Neural cell (in vitro differentiated cells): ENCODE measurements around the gene ARFGAP3. TPM values are rescaled to one million over a fixed set of nuclear protein-coding genes. Genes with fewer than 3 reads are reported as not detected.

Experiments used
- H2AFZ ChIP-seq: fragments of 200-600, 300-800 bp; sonication (generic), shearing (Covaris generic); 2 replicates; pipeline ENCODE4 v1.6.0; 2014; ENCODE audit warnings: low read depth, mild to moderate bottlenecking, antibody characterized with exemption, low read length, moderate library complexity
- H3F3A ChIP-seq: fragments of 200-600 bp; shearing (Covaris generic); 2 replicates; pipeline ENCODE4 v1.6.1; 2016; ENCODE audit warnings: mild to moderate bottlenecking, moderate library complexity, mixed read lengths, antibody characterized with exemption, low read length; ENCODE audit not compliant: insufficient read depth, poor library complexity, severe bottlenecking
- H3K27ac ChIP-seq: fragments of 200-600, 300-800 bp; sonication (generic), shearing (Covaris generic); 2 replicates; pipeline ENCODE4 v1.5.1; 2014; ENCODE audit warnings: mild to moderate bottlenecking, low read length, moderate library complexity
- H3K27me3 ChIP-seq: fragments of 300-800, 200-600 bp; sonication (generic), shearing (Covaris generic); 2 replicates; pipeline ENCODE4 v1.6.0; 2014; ENCODE audit warnings: mild to moderate bottlenecking, low read depth, low read length, moderate library complexity; ENCODE audit not compliant: insufficient read depth
- H3K36me3 ChIP-seq: fragments of 300-800, 200-600 bp; sonication (generic), shearing (Covaris generic); 2 replicates; pipeline ENCODE4 v1.5.1; 2014; ENCODE audit warnings: mild to moderate bottlenecking, antibody characterized with exemption, low read length, moderate library complexity; ENCODE audit not compliant: insufficient read depth
- H3K4me2 ChIP-seq: fragments of 300-800, 200-600 bp; sonication (generic), shearing (Covaris generic); 2 replicates; pipeline ENCODE4 v1.6.0; 2014; ENCODE audit warnings: mild to moderate bottlenecking, low read length
- H3K4me3 ChIP-seq: fragments of 300-800, 200-600 bp; sonication (generic), shearing (Covaris generic); 2 replicates; pipeline ENCODE4 v1.5.1; 2014; ENCODE audit warnings: mild to moderate bottlenecking, low read length, moderate library complexity
- H3K79me2 ChIP-seq: fragments of 200-600 bp; shearing (Covaris generic); replicated peaks from 2 replicates; pipeline ENCODE4 v1.6.0; 2014; ENCODE audit warnings: mild to moderate bottlenecking, low read length, moderate library complexity; ENCODE audit not compliant: insufficient read depth
- H3K9ac ChIP-seq: fragments of 300-800, 200-600 bp; sonication (generic), shearing (Covaris generic); 2 replicates; pipeline ENCODE4 v1.6.1; 2016; ENCODE audit warnings: mild to moderate bottlenecking, low read length, mixed read lengths
- H3K9me2 ChIP-seq: fragments of 200-600 bp; shearing (Covaris generic); 2 replicates; pipeline ENCODE4 v1.6.1; 2016; ENCODE audit warnings: mild to moderate bottlenecking, low read length, mixed read lengths; ENCODE audit not compliant: insufficient read depth
- H3K9me3 ChIP-seq: fragments of 200-600, 300-800 bp; sonication (generic), shearing (Covaris generic); 2 replicates; pipeline ENCODE4 v1.6.1; 2016; ENCODE audit warnings: mild to moderate bottlenecking, mixed run types, low read length, moderate library complexity, mixed read lengths
- H4K20me1 ChIP-seq: fragments of 200-600 bp; shearing (Covaris generic); 2 replicates; pipeline ENCODE4 v1.6.1; 2016; ENCODE audit warnings: mild to moderate bottlenecking, mixed run types; ENCODE audit not compliant: insufficient read depth
- CTCF ChIP-seq: fragments of 450-650 bp; IDR thresholded peaks from 2 replicates; pipeline ENCODE4 v1.5.1; 2014; ENCODE audit warnings: antibody characterized with exemption, mild to moderate bottlenecking, moderate library complexity; ENCODE audit not compliant: poor library complexity, severe bottlenecking
- EP300 ChIP-seq: fragments of 450-650 bp; conservative IDR thresholded peaks from 2 replicates; pipeline ENCODE4 v1.6.1; 2014; ENCODE audit warnings: antibody characterized with exemption, mild to moderate bottlenecking, moderate library complexity; ENCODE audit not compliant: poor library complexity, severe bottlenecking
- EZH2 ChIP-seq: fragments of 200-600, 300-800 bp; shearing (Covaris generic), sonication (generic); IDR thresholded peaks from 2 replicates; pipeline ENCODE4 v1.6.1; 2014; ENCODE audit warnings: antibody characterized with exemption, low read length, borderline replicate concordance, mild to moderate bottlenecking; ENCODE audit not compliant: insufficient read depth, poor library complexity, severe bottlenecking
- MXI1 ChIP-seq: fragments of 450-650 bp; conservative IDR thresholded peaks from 2 replicates; pipeline ENCODE4 v1.6.1; 2014; ENCODE audit warnings: antibody characterized with exemption, mild to moderate bottlenecking; ENCODE audit not compliant: poor library complexity, severe bottlenecking
- POLR2AphosphoS5 ChIP-seq: IDR thresholded peaks from 2 replicates; pipeline ENCODE4 v1.6.1; 2012
- RAD21 ChIP-seq: fragments of 450-650 bp; conservative IDR thresholded peaks from 2 replicates; pipeline ENCODE4 v1.6.1; 2014; ENCODE audit warnings: antibody characterized with exemption, mild to moderate bottlenecking, moderate library complexity
- REST ChIP-seq: IDR thresholded peaks from 2 replicates; pipeline ENCODE4 v1.6.1; 2012; ENCODE audit warnings: borderline replicate concordance
- SMC3 ChIP-seq: fragments of 450-650 bp; conservative IDR thresholded peaks from 2 replicates; pipeline ENCODE4 v1.6.1; 2014; ENCODE audit warnings: antibody characterized with exemption, mild to moderate bottlenecking, moderate library complexity; ENCODE audit not compliant: poor library complexity
- TAF1 ChIP-seq: IDR thresholded peaks from 2 replicates; pipeline ENCODE4 v1.6.1; 2012; ENCODE audit warnings: low read depth
- polyA plus RNA-seq: library from polyadenylated mRNA; depleted of rRNA; stranded (reverse); fragments of >200 nt; gene quantifications from 2 replicates; pipeline ENCODE4 v1.2.3, GENCODE V29; 2014

The ARFGAP3 gene
- polyA plus RNA-seq, 1 donor from 2014 or later = 80.7 TPM

DNA sequence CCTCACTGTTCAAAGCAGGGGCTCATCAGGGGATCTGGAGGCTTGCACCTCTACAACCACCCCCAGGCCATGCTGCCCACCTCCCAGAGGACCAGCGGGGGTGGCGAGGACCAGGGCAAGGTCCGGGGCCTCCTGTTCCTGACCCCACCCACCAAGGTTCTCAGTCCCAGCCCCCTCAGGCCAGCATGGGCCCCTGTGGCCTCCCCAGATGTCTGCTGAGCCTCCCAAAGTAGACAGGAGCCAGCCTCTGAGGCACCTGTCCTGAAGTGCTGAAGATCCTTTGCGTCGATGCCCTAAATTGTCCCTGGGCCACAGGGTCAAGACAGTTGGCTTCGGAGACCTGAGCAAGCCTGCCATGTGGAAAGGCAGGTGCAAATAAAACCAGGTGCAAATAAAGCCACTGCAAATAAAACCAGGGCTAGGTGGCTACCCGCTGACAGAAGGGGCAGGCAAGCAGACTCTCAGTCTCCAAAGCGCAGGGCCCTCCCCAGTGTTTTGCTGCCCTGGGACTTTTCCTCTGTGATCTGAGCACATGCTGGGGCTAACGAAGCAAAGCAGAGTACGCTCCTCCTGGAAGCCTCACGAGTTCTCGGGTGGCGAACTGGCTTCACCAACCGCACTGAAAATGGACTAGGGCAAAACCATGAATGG, 22.4 kb upstream of the ARFGAP3 start:
- H3K9me3 ChIP-seq = no peaks in the 10 kb centered on the region

More for the DNA sequence above, 22.4 kb upstream of the ARFGAP3 start:
- Histone ChIP-seq H2AFZ (no peak overlapping the region), H3K36me3 (no peaks in the 10 kb centered on the region), H3K79me2 (no peaks in the 10 kb centered on the region), H3K4me3 (no peak overlapping the region), H3K27me3 (no peaks in the 10 kb centered on the region), H4K20me1 (no peaks in the 10 kb centered on the region), H3F3A (no peaks in the 10 kb centered on the region), H3K9me2 (no peaks in the 10 kb centered on the region), H3K9ac (no peak overlapping the region), H3K27ac (no peak overlapping the region), H3K4me2 (no peak overlapping the region)
- TF ChIP-seq REST (no peak), TAF1 (no peak), EZH2 (no peak), MXI1 (no peak), SMC3 (no peak), CTCF (no peak), RAD21 (no peak), EP300 (no peak), POLR2AphosphoS5 (no peak)
